Fibroblast of skin of scalp (primary cell): Measurements from ENCODE around the gene SLIT3.
"Not testable (repeated sequence)": the region's sequence is repeated elsewhere in the genome, so short reads cannot be mapped to it uniquely, and the experiment has no call there.

Source experiments
- DNase-seq: peaks from one replicate; pipeline ENCODE4 v3.0.0-alpha.2; 2013

Gene SLIT3

GRCh38 chr5:169171515-169171914, 129.4 kb downstream of the SLIT3 start:
- peak; percentile 88 for DNase-seq

- DNase-seq: peak; percentile 51
Observed at GRCh38 chr5:169169783-169170182, 131.2 kb downstream of the SLIT3 start.

- DNase-seq: no peak
Observed at GRCh38 chr5:169168280-169168679, 132.7 kb downstream of the SLIT3 start.

GRCh38 chr5:169166078-169166477, 134.9 kb downstream of the SLIT3 start:
- DNase-seq: no peak

GRCh38 chr5:169165052-169165451, 135.9 kb downstream of the SLIT3 start:
- no peak for DNase-seq

- DNase-seq: peak; percentile 88
Observed at GRCh38 chr5:169164481-169164925, 136.4 kb downstream of the SLIT3 start.

- peak; percentile 62 for DNase-seq
Observed at GRCh38 chr5:169162407-169162806, 138.5 kb downstream of the SLIT3 start.

- DNase-seq: peak; percentile 95
Observed at GRCh38 chr5:169161022-169161680, 139.8 kb downstream of the SLIT3 start.

GRCh38 chr5:169160405-169160901, 140.5 kb downstream of the SLIT3 start:
- DNase-seq: peak; percentile 57

- no peak for DNase-seq
Observed at GRCh38 chr5:169158764-169159163, 142.2 kb downstream of the SLIT3 start.

- peak; percentile 21 for DNase-seq
Observed at GRCh38 chr5:169157064-169157463, 143.9 kb downstream of the SLIT3 start.

- no peak for DNase-seq
Observed at GRCh38 chr5:169154679-169155078, 146.3 kb downstream of the SLIT3 start.

- no peak for DNase-seq
Observed at GRCh38 chr5:169153405-169153804, 147.5 kb downstream of the SLIT3 start.

GRCh38 chr5:169152946-169153345, 148.0 kb downstream of the SLIT3 start:
- DNase-seq: no peak

GRCh38 chr5:169152453-169152852, 148.5 kb downstream of the SLIT3 start:
- no peak for DNase-seq

GRCh38 chr5:169151051-169151805, 149.7 kb downstream of the SLIT3 start:
- DNase-seq: no peak

- DNase-seq: no peak
Observed at GRCh38 chr5:169150108-169150507, 150.8 kb downstream of the SLIT3 start.

- DNase-seq: no peak
Observed at GRCh38 chr5:169149317-169149716, 151.6 kb downstream of the SLIT3 start.

GRCh38 chr5:169148138-169148740, 152.7 kb downstream of the SLIT3 start:
- DNase-seq: no peak

GRCh38 chr5:169147534-169147933, 153.4 kb downstream of the SLIT3 start:
- no peak for DNase-seq

GRCh38 chr5:169146158-169146557, 154.8 kb downstream of the SLIT3 start:
- DNase-seq: no peak

- no peak for DNase-seq
Observed at GRCh38 chr5:169142264-169142970, 158.5 kb downstream of the SLIT3 start.

- not testable (repeated sequence) for DNase-seq
Observed at GRCh38 chr5:169140215-169140614, 160.7 kb downstream of the SLIT3 start.
